Vagina (tissue), 2 donors: ENCODE measurements around the gene RAET1L. TPM values are rescaled to one million over a fixed set of nuclear protein-coding genes. Genes with fewer than 3 reads are reported as not detected.
"Not testable (repeated sequence)": the region's sequence is repeated elsewhere in the genome, so short reads cannot be mapped to it uniquely, and the experiment has no call there.

ENCODE experiments used
- DNase-seq, 2 donors: peaks; one replicate each; pipeline ENCODE4 v3.0.0-alpha.2; 2017; ENCODE audit errors: extremely low spot score in 2 of 2
- H3K27ac ChIP-seq: fragments of 200-600 bp; sonication (generic); one replicate; pipeline ENCODE4 v1.5.1; 2019
- H3K27me3 ChIP-seq: fragments of 200-600 bp; sonication (generic); one replicate; pipeline ENCODE4 v1.5.1; 2019
- H3K36me3 ChIP-seq, 2 donors: fragments of 200-600 bp; sonication (generic); one replicate each; pipeline ENCODE4 v1.5.1; 2017 to 2019
- H3K4me1 ChIP-seq: fragments of 200-600 bp; sonication (generic); one replicate; pipeline ENCODE4 v1.5.1; 2019
- H3K4me3 ChIP-seq, 2 donors: fragments of 200-600 bp; sonication (generic); 1 replicate in 1 of 2; 2 replicates in 1 of 2; pipeline ENCODE4 v1.5.1; 2016 to 2019
- H3K9me3 ChIP-seq: fragments of 200-600 bp; sonication (generic); one replicate; pipeline ENCODE4 v1.5.1; 2019
- POLR2A ChIP-seq, 2 donors: fragments of 450-650 bp; IDR thresholded peaks; one replicate each; pipeline ENCODE4 v1.6.1; 2017; ENCODE audit warnings: antibody characterized with exemption in 2 of 2, mild to moderate bottlenecking in 2 of 2, moderate library complexity in 2 of 2
- POLR2AphosphoS5 ChIP-seq, 2 donors: sonication (generic); formaldehyde crosslinking; IDR thresholded peaks; one replicate each; pipeline ENCODE4 v1.9.0; 2017; ENCODE audit warnings: antibody characterized with exemption in 2 of 2, mild to moderate bottlenecking in 2 of 2, low read depth in 1 of 2; ENCODE audit not compliant: insufficient read depth in 1 of 2
- intact Hi-C: fragments of 100-400 bp; cut with DNase I; formaldehyde crosslinking; loops from one replicate; pipeline ENCODE4 v1.15.1; 2023
- total RNA-seq: library from RNA; depleted of rRNA; stranded (reverse); fragments of >200 nt; gene quantifications from one replicate; pipeline ENCODE4 v1.2.3, GENCODE V29; 2016
- TF ChIP-seq, protein P1 (sequence below), 3 experiments: fragments of 450-650 bp in 2 of 3; fragments of 200-600 bp in 1 of 3; sonication (generic) in 1 of 3; IDR thresholded peaks; one replicate each; pipeline ENCODE4 v1.5.1; 2017 to 2019; ENCODE audit warnings: antibody characterized with exemption in 3 of 3, mild to moderate bottlenecking in 2 of 3, moderate library complexity in 2 of 3

The RAET1L gene
- total RNA-seq, 1 donor from 2014 or later = 8.3 TPM

DNA sequence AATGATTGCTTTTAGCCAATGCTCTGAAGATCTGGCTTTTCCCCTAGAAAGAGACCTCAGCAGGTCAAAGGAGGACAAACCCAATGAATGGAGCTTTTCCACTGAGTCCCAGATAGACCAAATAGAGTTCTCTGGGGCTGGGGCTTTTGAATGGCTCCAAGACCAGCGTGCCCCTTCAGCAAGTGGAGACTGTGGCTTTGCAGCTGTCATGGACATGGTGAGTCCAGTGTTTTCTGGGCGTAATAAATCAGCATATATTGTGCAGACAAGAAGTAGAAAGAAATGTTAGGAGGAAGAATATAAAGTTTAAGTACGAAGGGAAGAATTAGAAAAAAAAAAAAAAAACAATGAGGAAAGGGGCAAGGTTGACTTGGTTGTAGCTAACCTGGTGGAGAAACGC lies 33.5 kb downstream of the RAET1L start:
- intact Hi-C loops = no loop called here
- peaks cover 13% of the 10 kb centered on the region for H3K27me3 ChIP-seq
- H3K4me1 ChIP-seq = peaks cover 16% of the 10 kb centered on the region
- no peak overlapping the region for H3K27ac ChIP-seq
- TF ChIP-seq POLR2AphosphoS5 (IDR thresholded peaks at IDR 0.05; ENCODE audit: insufficient read depth in 1 of 2, low read depth in 1 of 2) (no peak), POLR2A (IDR thresholded peaks at IDR 0.05) (no peak)
- TF ChIP-seq, protein P1, sequence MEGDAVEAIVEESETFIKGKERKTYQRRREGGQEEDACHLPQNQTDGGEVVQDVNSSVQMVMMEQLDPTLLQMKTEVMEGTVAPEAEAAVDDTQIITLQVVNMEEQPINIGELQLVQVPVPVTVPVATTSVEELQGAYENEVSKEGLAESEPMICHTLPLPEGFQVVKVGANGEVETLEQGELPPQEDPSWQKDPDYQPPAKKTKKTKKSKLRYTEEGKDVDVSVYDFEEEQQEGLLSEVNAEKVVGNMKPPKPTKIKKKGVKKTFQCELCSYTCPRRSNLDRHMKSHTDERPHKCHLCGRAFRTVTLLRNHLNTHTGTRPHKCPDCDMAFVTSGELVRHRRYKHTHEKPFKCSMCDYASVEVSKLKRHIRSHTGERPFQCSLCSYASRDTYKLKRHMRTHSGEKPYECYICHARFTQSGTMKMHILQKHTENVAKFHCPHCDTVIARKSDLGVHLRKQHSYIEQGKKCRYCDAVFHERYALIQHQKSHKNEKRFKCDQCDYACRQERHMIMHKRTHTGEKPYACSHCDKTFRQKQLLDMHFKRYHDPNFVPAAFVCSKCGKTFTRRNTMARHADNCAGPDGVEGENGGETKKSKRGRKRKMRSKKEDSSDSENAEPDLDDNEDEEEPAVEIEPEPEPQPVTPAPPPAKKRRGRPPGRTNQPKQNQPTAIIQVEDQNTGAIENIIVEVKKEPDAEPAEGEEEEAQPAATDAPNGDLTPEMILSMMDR (IDR thresholded peaks at IDR 0.05) = no peak
- no peak overlapping the region for H3K4me3 ChIP-seq
- no peaks in the 10 kb centered on the region for H3K36me3 ChIP-seq
- no peak for DNase-seq
- no peaks in the 10 kb centered on the region for H3K9me3 ChIP-seq

DNA sequence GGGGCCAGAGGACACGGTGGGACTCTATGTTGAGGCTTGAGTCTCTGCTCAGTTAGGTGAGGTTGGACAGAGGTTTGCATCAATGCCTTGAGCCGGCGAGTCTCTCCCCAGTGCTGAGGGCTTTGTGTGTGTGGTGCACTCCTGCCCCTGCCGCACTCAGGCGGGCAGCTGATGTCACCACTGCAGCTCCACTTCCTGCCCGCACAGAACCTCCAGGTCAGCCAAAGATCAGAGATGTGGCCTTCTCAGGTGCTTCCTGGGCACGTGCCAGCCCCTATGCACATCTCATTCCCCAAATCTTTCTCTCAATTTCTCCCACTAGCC lies 33.9 kb downstream of the RAET1L start:
- DNase-seq, H3K9me3 ChIP-seq, H3K4me3 ChIP-seq, H3K36me3 ChIP-seq, H3K27ac ChIP-seq, intact Hi-C loops: not testable (repeated sequence)
- Histone ChIP-seq H3K27me3 (peaks cover 13% of the 10 kb centered on the region), H3K4me1 (peaks cover 16% of the 10 kb centered on the region)

- Histone ChIP-seq H3K36me3 (no peaks in the 10 kb centered on the region), H3K27me3 (peaks cover 13% of the 10 kb centered on the region), H3K4me3 (peak overlapping the region; percentile 3 to 37), H3K9me3 (no peaks in the 10 kb centered on the region), H3K4me1 (peaks cover 16% of the 10 kb centered on the region), H3K27ac (no peak overlapping the region)
- peak in 1 of 2 donors; percentile 71 for DNase-seq
- intact Hi-C loops = no loop called here
- TF ChIP-seq POLR2A (IDR thresholded peaks at IDR 0.05) (no peak), POLR2AphosphoS5 (IDR thresholded peaks at IDR 0.05; ENCODE audit: insufficient read depth in 1 of 2, low read depth in 1 of 2) (no peak)
- TF ChIP-seq, protein P1 (IDR thresholded peaks at IDR 0.05) = no peak
Observed at GRCh38 chr6:149990661-149991471, 34.5 kb downstream of the RAET1L start.

GRCh38 chr6:149990212-149990660 lies 35.1 kb downstream of the RAET1L start:
- peaks cover 13% of the 10 kb centered on the region for H3K27me3 ChIP-seq
- no peaks in the 10 kb centered on the region for H3K36me3 ChIP-seq
- H3K4me1 ChIP-seq = peaks cover 16% of the 10 kb centered on the region
- TF ChIP-seq POLR2A (IDR thresholded peaks at IDR 0.05) (no peak), POLR2AphosphoS5 (IDR thresholded peaks at IDR 0.05; ENCODE audit: insufficient read depth in 1 of 2, low read depth in 1 of 2) (no peak)
- TF ChIP-seq, protein P1 (IDR thresholded peaks at IDR 0.05) = no peak
- no peak for DNase-seq
- peak overlapping the region in 1 of 2 donors; percentile 37 for H3K4me3 ChIP-seq
- no peaks in the 10 kb centered on the region for H3K9me3 ChIP-seq
- intact Hi-C loops = no loop called here
- no peak overlapping the region for H3K27ac ChIP-seq

GRCh38 chr6:149988550-149989346 lies 36.6 kb downstream of the RAET1L start:
- peaks cover 13% of the 10 kb centered on the region for H3K27me3 ChIP-seq
- H3K36me3 ChIP-seq = no peaks in the 10 kb centered on the region
- H3K9me3 ChIP-seq = no peaks in the 10 kb centered on the region
- peak in 1 of 2 donors; percentile 72 for DNase-seq
- H3K4me3 ChIP-seq = no peak overlapping the region
- TF ChIP-seq, protein P1 (IDR thresholded peaks at IDR 0.05) = no peak
- peaks cover 16% of the 10 kb centered on the region for H3K4me1 ChIP-seq
- intact Hi-C loops = no loop called here
- no peak overlapping the region for H3K27ac ChIP-seq
